SK-N-SH (cell line): ENCODE results near the gene ENOX2. TPM values are rescaled to one million over a fixed set of nuclear protein-coding genes. Genes with fewer than 3 reads are reported as not detected.

ENCODE experiments used
- CTCF ChIA-PET: fragments of 300-600, 350-600 bp; formaldehyde crosslinking; extraction: SDS; loops from one replicate; lab custom pipeline; 2021; lab: Yijun Ruan, JAX
- POLR2A ChIA-PET: fragments of 350-600 bp; sonication (Branson Sonifier 250); formaldehyde crosslinking; extraction: SDS; loops from one replicate; lab custom pipeline; 2020; ENCODE audit warnings: antibody characterized with exemption, inconsistent platforms; lab: Yijun Ruan, JAX
- DNase-seq: peaks from one replicate; pipeline ENCODE4 v3.0.0; 2012
- H2AFZ ChIP-seq: fragments of 200-600 bp; sonication (generic); 2 replicates; pipeline ENCODE4 v1.8.1; 2016; ENCODE audit warnings: antibody characterized with exemption, mild to moderate bottlenecking, low read depth
- H3F3A ChIP-seq: fragments of 200-600 bp; sonication (generic); replicated peaks from 2 replicates; pipeline ENCODE3; 2016; ENCODE audit warnings: antibody characterized with exemption, mild to moderate bottlenecking; ENCODE audit not compliant: insufficient read depth
- H3K27ac ChIP-seq, 2 experiments: fragments of 200-500 bp in 1 of 2; fragments of 200-600 bp in 1 of 2; sonication (Bioruptor generic) in 1 of 2; sonication (generic), shearing (Covaris generic) in 1 of 2; 2 replicates each; pipeline versions ENCODE4 v1.5.1 to v1.6.1; 2014 to 2016; ENCODE audit warnings: low read depth in 2 of 2, inconsistent platforms in 1 of 2, low read length in 1 of 2, mild to moderate bottlenecking in 1 of 2, mixed read lengths in 1 of 2
- H3K27me3 ChIP-seq: fragments of 200-600 bp; sonication (generic), shearing (Covaris generic); 2 replicates; pipeline ENCODE4 v1.6.1; 2016; ENCODE audit warnings: mixed run types; ENCODE audit not compliant: insufficient read depth
- H3K36me3 ChIP-seq, 2 experiments: fragments of 200-500 bp in 1 of 2; fragments of 200-600 bp in 1 of 2; sonication (Bioruptor generic) in 1 of 2; sonication (generic) in 1 of 2; replicated peaks in 1 of 2; 2 replicates each; pipeline versions ENCODE3 to v1.5.1; 2014 to 2016; ENCODE audit warnings: low read length in 1 of 2, mild to moderate bottlenecking in 1 of 2; ENCODE audit not compliant: insufficient read depth in 2 of 2, control insufficient read depth in 1 of 2
- H3K4me1 ChIP-seq, 2 experiments: fragments of 200-500 bp in 1 of 2; fragments of 200-600 bp in 1 of 2; sonication (Bioruptor generic) in 1 of 2; sonication (generic), shearing (Covaris generic) in 1 of 2; 2 replicates each; pipeline versions ENCODE4 v1.5.1 to v1.6.1; 2014 to 2016; ENCODE audit warnings: low read depth in 1 of 2, low read length in 1 of 2, mixed run types in 1 of 2; ENCODE audit not compliant: insufficient read depth in 2 of 2, control insufficient read depth in 1 of 2
- H3K4me2 ChIP-seq: fragments of 200-600 bp; sonication (generic), shearing (Covaris generic); 2 replicates; pipeline ENCODE4 v1.6.1; 2017; ENCODE audit warnings: mixed run types
- H3K4me3 ChIP-seq, 2 experiments: fragments of 200-500 bp in 1 of 2; fragments of 200-600 bp in 1 of 2; sonication (Bioruptor generic) in 1 of 2; sonication (generic), shearing (Covaris generic) in 1 of 2; 2 replicates each; pipeline versions ENCODE4 v1.5.1 to v1.8.1; 2014 to 2016; ENCODE audit warnings: low read depth in 2 of 2, inconsistent platforms in 1 of 2, low read length in 1 of 2, mild to moderate bottlenecking in 1 of 2, mixed read lengths in 1 of 2, moderate library complexity in 1 of 2
- H3K79me2 ChIP-seq: fragments of 200-600 bp; sonication (generic); 2 replicates; pipeline ENCODE4 v1.8.1; 2017; ENCODE audit warnings: mild to moderate bottlenecking; ENCODE audit not compliant: insufficient read depth
- H3K9ac ChIP-seq: fragments of 200-600 bp; sonication (generic); 2 replicates; pipeline ENCODE4 v1.6.1; 2017; ENCODE audit warnings: mixed run types
- H3K9me2 ChIP-seq: fragments of 200-600 bp; sonication (generic); 2 replicates; pipeline ENCODE4 v1.6.1; 2017; ENCODE audit warnings: mixed run types
- H3K9me3 ChIP-seq: fragments of 200-600 bp; sonication (generic); 2 replicates; pipeline ENCODE4 v1.6.1; 2017; ENCODE audit warnings: mixed run types, mild to moderate bottlenecking, moderate library complexity
- H4K20me1 ChIP-seq: fragments of 200-600 bp; sonication (generic); 2 replicates; pipeline ENCODE4 v1.6.1; 2017; ENCODE audit warnings: mild to moderate bottlenecking, mixed run types; ENCODE audit not compliant: insufficient read depth
- EZH2phosphoT487 ChIP-seq: fragments of 200-600 bp; sonication (generic); IDR thresholded peaks from 2 replicates; pipeline ENCODE4 v1.6.1; 2017; ENCODE audit warnings: low read depth, mixed run types, mild to moderate bottlenecking, antibody characterized with exemption, moderate library complexity, borderline replicate concordance
- FOXJ3 ChIP-seq: sonication (generic); formaldehyde crosslinking; IDR thresholded peaks from 2 replicates; pipeline ENCODE4 v1.5.1; 2020; ENCODE audit warnings: mild to moderate bottlenecking, missing genetic modification reagents
- IRF3 ChIP-seq: fragments of 150-350 bp; IDR thresholded peaks from 2 replicates; pipeline ENCODE4 v1.6.1; 2016; ENCODE audit warnings: mild to moderate bottlenecking, low read depth, low read length
- MAX ChIP-seq: IDR thresholded peaks from 2 replicates; pipeline ENCODE4 v1.4.0; 2012; ENCODE audit warnings: low read depth
- MXI1 ChIP-seq: IDR thresholded peaks from 2 replicates; pipeline ENCODE4 v1.6.1; 2012; ENCODE audit warnings: mild to moderate bottlenecking, low read depth, low read length, improper control_type of control experiment
- NRF1 ChIP-seq: IDR thresholded peaks from 2 replicates; pipeline ENCODE4 v1.6.1; 2012; ENCODE audit warnings: low read depth, mild to moderate bottlenecking, low read length
- RAD21 ChIP-seq: IDR thresholded peaks from 2 replicates; pipeline ENCODE4 v1.6.1; 2012; ENCODE audit warnings: mild to moderate bottlenecking, low read length
- RCOR1 ChIP-seq: fragments of 150-350 bp; IDR thresholded peaks from 2 replicates; pipeline ENCODE4 v1.6.1; 2017; ENCODE audit warnings: antibody characterized with exemption, low read length
- RFX5 ChIP-seq: IDR thresholded peaks from 2 replicates; pipeline ENCODE4 v1.6.1; 2012; ENCODE audit warnings: mild to moderate bottlenecking, improper control_type of control experiment, low read length
- RXRA ChIP-seq: IDR thresholded peaks from 2 replicates; pipeline ENCODE4 v1.4.0; 2012; ENCODE audit warnings: low read depth, mild to moderate bottlenecking, borderline replicate concordance
- SMC3 ChIP-seq: IDR thresholded peaks from 2 replicates; pipeline ENCODE4 v1.6.1; 2012; ENCODE audit warnings: low read depth, low read length, improper control_type of control experiment
- TAF1 ChIP-seq: IDR thresholded peaks from 2 replicates; pipeline ENCODE4 v1.6.1; 2012; ENCODE audit warnings: low read depth, mild to moderate bottlenecking, low read length, moderate library complexity, borderline replicate concordance
- TEAD4 ChIP-seq: IDR thresholded peaks from 2 replicates; pipeline ENCODE4 v1.4.0; 2012; ENCODE audit warnings: mild to moderate bottlenecking, borderline replicate concordance; ENCODE audit not compliant: insufficient read depth
- USF1 ChIP-seq: IDR thresholded peaks from 2 replicates; pipeline ENCODE4 v1.4.0; 2012; ENCODE audit warnings: low read depth, borderline replicate concordance
- USF2 ChIP-seq: fragments of 150-350 bp; IDR thresholded peaks from 2 replicates; pipeline ENCODE4 v1.6.1; 2017; ENCODE audit warnings: antibody characterized with exemption, low read length, low read depth, borderline replicate concordance
- ZBTB33 ChIP-seq: IDR thresholded peaks from 2 replicates; pipeline ENCODE4 v1.4.0; 2012; ENCODE audit warnings: low read depth, borderline replicate concordance
- WGBS: methylation state at CpG from one replicate; pipeline ENCODE4 v1.1.6; 2017; ENCODE audit warnings: low lambda C conversion rate; 5-methylcytosine and 5-hydroxymethylcytosine counted together
- polyA plus RNA-seq, 3 experiments: library from polyadenylated mRNA; depleted of rRNA; stranded (reverse); fragments of >200 nt; gene quantifications; 2 replicates each; pipeline ENCODE4 v1.2.3, GENCODE V29; 2012

The ENOX2 gene
- polyA plus RNA-seq, 1 of the 3 experiments (the other 2 are of a cell fraction): 8.8 TPM

- no peak for TF ChIP-seq USF1
- no peak for TF ChIP-seq NRF1
- no peak for TF ChIP-seq FOXJ3
- no peak for TF ChIP-seq IRF3
- TF ChIP-seq RCOR1: no peak
- TF ChIP-seq RAD21: no peak
- no peak for TF ChIP-seq MXI1
- Histone ChIP-seq H3K79me2 (no peaks in the 10 kb centered on the region), H3K9ac (no peak overlapping the region), H3K4me3 (no peak overlapping the region), H3K4me1 (no peaks in the 10 kb centered on the region; a peak in 1 of 4 replicates), H3K27ac (no peak overlapping the region), H3K9me3 (no peaks in the 10 kb centered on the region), H3K4me2 (no peak overlapping the region), H2AFZ (no peak overlapping the region), H3F3A (no peaks in the 10 kb centered on the region), H4K20me1 (no peaks in the 10 kb centered on the region), H3K36me3 (no peaks in the 10 kb centered on the region), H3K9me2 (no peaks in the 10 kb centered on the region), H3K27me3 (no peaks in the 10 kb centered on the region)
- 59% methylated on average over 1 of the region's 1 CpG for WGBS
- ChIA-PET CTCF (no interaction called here), POLR2A (no interaction called here)
- no peak for DNase-seq
Measured at GRCh38 chrX:130831347-130831722, 71.7 kb downstream of the ENOX2 start.

GRCh38 chrX:130830599-130831346 lies 72.2 kb downstream of the ENOX2 start:
- CTCF ChIA-PET: no interaction called here

More at GRCh38 chrX:130830599-130831346, 72.2 kb downstream of the ENOX2 start:
- Histone ChIP-seq H3K9ac (no peak overlapping the region), H3K9me3 (no peaks in the 10 kb centered on the region), H2AFZ (no peak overlapping the region), H3K4me2 (no peak overlapping the region), H3K4me1 (no peaks in the 10 kb centered on the region; a peak in 1 of 4 replicates), H3K27ac (no peak overlapping the region), H3K9me2 (no peaks in the 10 kb centered on the region), H4K20me1 (no peaks in the 10 kb centered on the region), H3F3A (no peaks in the 10 kb centered on the region), H3K79me2 (no peaks in the 10 kb centered on the region), H3K27me3 (no peaks in the 10 kb centered on the region), H3K36me3 (no peaks in the 10 kb centered on the region), H3K4me3 (no peak overlapping the region)
- no peak for DNase-seq
- WGBS: 43% methylated on average over 4 of the region's 4 CpGs
- TF ChIP-seq ZBTB33 (no peak), TAF1 (no peak), RCOR1 (no peak), TEAD4 (no peak), RXRA (no peak), RAD21 (no peak), EZH2phosphoT487 (no peak), USF2 (no peak), NRF1 (no peak), FOXJ3 (no peak), SMC3 (no peak), RFX5 (no peak), MAX (no peak)
- POLR2A ChIA-PET: no interaction called here
